GM19372 (cell line): ENCODE results near the gene GANC.
"Not testable (repeated sequence)": the region's sequence is repeated elsewhere in the genome, so short reads cannot be mapped to it uniquely, and the experiment has no call there.

Experiments
- ATAC-seq: cut with Tn5 transposase; IDR thresholded peaks from one replicate; pipeline ENCODE4 v1.9.1; 2021; ENCODE audit warnings: mild to moderate bottlenecking, low read depth, moderate library complexity; ENCODE audit not compliant: unreplicated experiment

GANC gene, protein sequence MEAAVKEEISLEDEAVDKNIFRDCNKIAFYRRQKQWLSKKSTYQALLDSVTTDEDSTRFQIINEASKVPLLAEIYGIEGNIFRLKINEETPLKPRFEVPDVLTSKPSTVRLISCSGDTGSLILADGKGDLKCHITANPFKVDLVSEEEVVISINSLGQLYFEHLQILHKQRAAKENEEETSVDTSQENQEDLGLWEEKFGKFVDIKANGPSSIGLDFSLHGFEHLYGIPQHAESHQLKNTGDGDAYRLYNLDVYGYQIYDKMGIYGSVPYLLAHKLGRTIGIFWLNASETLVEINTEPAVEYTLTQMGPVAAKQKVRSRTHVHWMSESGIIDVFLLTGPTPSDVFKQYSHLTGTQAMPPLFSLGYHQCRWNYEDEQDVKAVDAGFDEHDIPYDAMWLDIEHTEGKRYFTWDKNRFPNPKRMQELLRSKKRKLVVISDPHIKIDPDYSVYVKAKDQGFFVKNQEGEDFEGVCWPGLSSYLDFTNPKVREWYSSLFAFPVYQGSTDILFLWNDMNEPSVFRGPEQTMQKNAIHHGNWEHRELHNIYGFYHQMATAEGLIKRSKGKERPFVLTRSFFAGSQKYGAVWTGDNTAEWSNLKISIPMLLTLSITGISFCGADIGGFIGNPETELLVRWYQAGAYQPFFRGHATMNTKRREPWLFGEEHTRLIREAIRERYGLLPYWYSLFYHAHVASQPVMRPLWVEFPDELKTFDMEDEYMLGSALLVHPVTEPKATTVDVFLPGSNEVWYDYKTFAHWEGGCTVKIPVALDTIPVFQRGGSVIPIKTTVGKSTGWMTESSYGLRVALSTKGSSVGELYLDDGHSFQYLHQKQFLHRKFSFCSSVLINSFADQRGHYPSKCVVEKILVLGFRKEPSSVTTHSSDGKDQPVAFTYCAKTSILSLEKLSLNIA (N-terminal part only)

DNA sequence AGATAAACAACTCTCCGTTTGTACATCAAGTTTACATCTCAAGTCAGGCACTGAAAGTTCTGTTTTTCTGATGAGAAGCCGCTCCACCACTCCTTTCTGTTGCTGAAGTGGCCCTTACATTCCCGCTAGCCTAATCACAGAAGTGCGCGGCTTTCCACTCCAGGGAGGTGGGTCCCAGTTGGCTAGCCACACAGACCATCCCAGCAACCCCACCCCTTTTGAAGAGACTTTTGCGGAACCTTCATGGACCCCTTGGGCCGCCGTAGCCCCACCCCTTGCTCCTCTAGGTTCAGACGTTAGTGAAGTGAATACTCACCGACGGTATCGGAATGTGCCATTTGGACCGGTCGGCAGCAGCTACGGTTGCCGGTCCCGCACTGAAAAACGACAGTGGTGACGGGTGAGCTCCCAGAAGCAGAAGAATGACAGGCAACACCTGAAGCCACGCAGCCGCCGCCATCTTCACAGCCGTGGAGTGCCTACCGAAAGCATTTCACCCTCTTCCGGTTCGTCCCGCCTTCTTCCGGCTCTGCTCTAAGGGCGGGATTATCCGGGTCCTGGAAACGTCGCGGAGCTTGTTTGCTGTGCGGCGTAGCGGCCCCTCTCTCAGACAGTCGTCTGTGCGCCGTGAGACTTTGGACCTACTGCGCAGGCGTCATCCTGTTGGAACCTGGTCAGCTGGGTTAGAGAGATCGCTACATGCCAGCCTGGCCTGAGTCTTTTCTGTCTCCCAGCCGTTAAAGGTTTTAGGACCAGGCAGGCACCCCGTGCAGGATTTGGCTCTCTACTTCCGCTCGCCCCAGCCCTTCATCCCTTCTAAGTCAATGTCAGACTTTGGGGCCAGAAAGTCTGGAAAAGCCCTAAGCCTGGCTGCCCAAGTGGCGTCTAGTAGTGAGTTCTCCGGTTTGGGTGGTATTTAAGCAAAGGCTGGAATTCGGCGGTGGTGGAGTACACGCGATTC, at the start of gene GANC, which contains the start of gene TMEM87A:
Gene GANC, plus strand, starts transcription at position 263 of the 961 bp plus-strand sequence. CDS start 1,281 bp downstream, outside the sequence.
Gene TMEM87A, minus strand, starts transcription at position 495 of the 961 bp plus-strand sequence. Its CDS starts 35 bp downstream, at position 460.
- ATAC-seq, result peak; percentile 96

GRCh38 chr15:42226648-42227047, 46.4 kb upstream of the GANC start:
- no peak for ATAC-seq

DNA sequence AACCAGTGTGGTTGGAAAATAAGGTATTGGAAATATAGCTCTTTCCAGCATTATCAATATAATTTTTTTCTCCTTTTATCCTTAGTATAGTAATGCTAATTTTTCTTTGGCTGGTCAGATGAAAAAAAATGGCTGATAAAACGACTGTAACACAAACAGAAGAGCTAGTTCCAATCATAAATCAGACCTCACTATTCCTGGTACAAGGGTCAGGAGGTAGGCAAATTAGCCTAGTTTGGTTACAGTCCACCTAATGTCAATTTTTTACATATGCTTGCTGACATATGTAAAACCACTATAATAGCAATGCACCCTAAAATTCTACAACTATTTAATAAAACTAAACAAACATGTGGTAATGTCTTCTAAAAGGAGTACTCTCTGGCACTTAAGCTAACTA, 45.0 kb upstream of the GANC start:
- no peak for ATAC-seq

- not testable (repeated sequence) for ATAC-seq
These were observed 44.0 kb upstream of the GANC start for GRCh38 chr15:42228981-42229380.

- no peak for ATAC-seq
These were observed 41.9 kb upstream of the GANC start for GRCh38 chr15:42231088-42231487.

GRCh38 chr15:42232606-42233005, 40.4 kb upstream of the GANC start:
- ATAC-seq, result no peak

DNA sequence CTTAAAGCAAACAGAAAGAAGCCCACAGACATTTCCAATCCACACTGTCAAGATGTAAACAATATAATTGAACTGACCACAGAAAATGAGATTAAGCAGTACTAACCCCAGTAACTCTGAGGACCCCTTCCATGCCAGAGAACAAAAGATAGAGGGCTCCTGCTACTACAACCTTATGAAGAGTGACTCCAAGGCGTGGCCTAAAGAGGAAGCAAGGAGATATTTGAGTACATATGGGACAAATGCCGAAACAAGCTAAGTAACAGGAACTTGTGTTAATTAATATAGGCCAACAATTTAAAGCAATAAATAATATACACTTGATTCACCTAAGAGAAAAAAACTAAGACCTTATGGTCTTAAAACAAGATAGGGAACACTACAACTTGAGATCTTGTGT, 39.9 kb upstream of the GANC start:
- ATAC-seq, result no peak

GRCh38 chr15:42239528-42240182, 33.3 kb upstream of the GANC start:
- no peak for ATAC-seq

DNA sequence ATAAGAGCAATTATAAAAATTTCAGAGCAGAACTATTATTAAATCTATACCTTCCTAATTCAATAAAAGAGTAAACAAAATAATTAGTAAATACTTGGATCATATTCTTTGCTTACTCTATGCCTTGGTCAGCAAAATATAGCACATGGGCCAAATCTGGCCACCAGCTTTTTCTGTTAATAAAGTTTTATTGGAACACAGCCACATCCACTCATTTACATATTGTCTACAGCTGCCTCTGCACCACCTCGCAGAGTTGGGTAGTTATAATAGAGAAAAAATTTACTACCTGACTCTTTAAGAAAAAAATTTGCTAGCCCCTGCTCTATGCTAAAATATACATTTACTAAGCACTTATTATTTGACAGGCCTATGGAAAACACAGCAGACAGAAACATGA, 32.2 kb upstream of the GANC start:
- no peak for ATAC-seq

DNA sequence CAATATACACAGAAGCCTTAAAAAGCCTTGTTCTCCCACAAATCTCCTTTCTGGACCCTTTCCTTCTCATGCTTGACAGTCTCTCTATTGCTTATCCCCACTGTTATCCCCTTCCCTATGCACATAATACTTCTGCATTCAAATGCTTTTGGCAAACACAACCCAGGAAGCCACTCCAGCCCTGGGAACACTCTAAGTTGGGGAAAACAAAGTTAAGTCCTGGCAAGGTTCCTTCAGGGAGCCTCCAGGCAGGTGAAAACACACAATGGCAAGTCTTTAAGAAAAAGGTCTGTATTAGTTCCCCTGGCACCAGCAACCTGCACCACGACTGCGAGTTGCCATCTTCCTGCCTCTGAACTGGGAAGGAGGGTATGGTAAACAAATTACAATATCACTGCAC, 19.7 kb upstream of the GANC start:
- no peak for ATAC-seq

- ATAC-seq, result no peak
These were observed 8.2 kb upstream of the GANC start for GRCh38 chr15:42264795-42265194.

- ATAC-seq, result no peak
These were observed 5.7 kb upstream of the GANC start for GRCh38 chr15:42267286-42267685.

DNA sequence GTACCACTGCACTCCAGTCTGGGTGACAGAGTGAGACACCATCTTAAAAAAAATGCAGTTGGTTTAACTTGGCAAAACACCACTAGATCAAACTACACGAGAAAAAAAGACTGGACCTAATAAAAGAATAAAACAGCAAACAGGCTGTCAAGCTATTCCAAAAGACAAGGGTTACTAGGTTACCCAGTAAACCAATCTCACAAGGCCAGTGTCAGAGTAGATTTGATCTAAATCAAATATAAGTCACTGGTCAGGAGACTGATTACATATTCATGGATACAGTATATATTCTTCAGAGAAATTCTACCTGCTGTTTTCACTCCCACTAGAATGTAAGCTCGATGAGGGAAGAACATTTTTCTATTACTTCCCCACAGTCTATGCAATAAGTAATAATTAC, 2.5 kb upstream of the GANC start:
- ATAC-seq, result no peak

GRCh38 chr15:42270996-42271395, 2.0 kb upstream of the GANC start:
- no peak for ATAC-seq

DNA sequence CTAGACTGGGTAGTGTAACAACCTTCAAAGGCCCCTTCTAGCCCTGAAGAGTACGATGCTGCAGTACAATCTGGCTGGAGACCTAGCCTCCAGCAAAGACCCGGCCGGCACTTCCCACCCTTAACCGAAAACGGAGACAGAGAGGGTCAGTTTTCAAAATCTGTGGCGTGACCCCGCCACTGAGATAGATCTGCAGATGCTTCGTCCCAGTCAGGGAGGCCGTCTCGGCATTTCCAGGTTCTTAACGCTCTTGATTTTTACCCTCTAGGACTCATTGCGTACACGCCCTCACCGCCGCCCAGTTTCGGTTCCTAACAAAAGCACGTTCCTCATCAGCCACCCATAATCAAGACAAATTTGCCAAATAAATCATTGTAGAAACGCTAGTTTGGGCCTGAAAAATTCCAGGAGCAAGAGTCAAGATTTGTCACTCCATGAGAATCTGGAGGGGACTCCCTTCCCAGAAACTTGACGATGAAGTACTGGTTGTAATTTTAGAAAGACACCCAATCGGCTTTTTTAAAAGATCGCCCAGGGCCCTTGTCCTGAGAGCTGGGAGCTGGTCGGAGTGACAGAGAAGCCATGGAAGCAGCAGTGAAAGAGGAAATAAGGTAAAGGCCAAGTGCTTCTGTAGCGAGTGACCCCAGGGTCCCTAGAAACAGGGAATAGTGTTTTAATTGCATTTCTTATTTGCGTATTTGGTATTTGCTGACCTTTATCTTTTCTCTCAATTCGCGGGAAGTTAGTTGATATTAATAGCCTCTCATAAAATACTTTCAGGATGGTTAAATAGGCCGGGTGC, 1.1 kb downstream of the GANC start:
- ATAC-seq, result peak; percentile 26

DNA sequence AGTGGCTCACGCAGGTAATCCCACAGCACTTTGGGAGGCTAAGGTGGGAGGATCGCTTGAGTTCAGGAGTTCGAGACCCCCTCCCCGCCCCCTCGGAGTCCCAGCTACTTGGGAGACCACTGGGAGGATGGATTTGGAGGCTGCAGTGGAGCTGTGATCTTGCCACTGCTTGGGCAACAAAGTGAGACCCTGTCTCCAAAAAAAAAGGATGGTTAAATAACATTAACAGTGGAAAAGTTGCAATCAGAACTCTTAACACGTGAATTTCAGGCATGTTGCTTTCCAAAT, 1.6 kb downstream of the GANC start:
- no peak for ATAC-seq

DNA sequence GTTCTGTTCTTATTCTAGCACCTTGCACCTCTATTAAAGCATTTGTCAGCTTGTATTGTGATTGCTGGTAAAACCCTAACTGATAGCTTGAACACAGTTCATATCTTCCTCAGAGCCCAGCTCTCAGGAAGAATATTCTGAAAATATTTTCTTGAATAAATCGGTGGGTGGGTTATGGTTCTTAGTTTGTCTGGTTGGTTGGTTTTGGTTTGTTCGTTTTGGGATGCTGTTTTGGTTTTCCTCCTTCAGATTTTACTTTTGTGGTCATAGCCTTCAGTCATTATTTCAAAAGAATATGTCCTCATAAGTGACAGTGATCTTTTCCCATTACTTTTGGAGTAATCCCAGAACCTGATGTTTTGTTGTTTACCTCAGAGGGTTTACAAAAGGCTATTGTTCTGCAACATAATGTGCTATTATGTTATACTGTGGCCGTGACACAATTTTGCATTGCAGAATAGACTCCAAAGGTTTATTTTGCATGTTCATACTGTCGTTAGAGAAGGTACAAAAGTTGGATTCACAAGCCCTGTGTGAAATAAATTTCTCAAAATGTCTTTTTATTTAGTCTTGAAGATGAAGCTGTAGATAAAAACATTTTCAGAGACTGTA, 2.9 kb downstream of the GANC start:
- ATAC-seq, result no peak

DNA sequence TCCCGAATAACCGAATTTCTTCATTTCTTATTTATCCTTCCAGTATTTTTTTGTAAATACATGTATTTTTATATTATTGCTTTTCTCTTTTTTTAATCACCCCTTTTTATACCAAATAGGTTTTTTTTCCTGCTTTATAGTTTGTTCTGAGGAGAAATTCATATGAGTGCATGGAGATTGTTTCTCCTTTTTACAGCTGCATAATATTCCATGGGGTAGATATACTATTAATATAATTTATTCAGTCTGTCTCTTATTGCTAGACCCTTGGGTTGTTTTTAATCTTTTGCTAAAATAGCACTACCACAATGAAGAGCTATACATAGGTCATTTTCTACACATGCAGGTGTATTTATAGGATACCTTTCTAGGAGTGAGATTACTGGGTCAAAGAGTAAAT, 3.8 kb downstream of the GANC start:
- no peak for ATAC-seq

DNA sequence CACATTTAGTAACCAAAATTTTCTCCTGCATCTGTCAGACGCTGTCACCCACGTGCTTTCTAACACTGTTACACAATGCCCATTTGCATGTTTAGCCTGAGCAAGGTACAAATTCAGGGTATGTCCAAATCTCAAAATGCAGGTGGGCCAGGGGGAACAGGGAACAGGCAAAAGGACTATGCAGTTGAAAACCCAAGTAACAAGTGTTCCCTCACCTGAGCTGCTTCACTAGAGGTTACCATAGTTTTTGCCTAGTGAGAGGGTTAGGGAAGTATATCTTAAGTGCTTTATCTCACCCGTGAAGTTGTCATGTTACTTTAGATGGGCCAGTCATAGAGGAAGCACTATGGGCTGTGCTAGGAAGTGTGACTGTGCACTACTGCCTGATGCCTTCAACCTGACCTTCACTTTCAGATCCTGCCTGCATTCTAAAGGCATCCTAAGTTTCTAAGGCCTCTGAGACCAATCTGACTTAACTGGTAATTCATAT, 6.3 kb downstream of the GANC start:
- no peak for ATAC-seq
